GM19452 (cell line): ENCODE results near the gene MYH15.

Source experiments
- ATAC-seq: cut with Tn5 transposase; IDR thresholded peaks from one replicate; pipeline ENCODE4 v1.9.1; 2021; ENCODE audit not compliant: unreplicated experiment

Gene MYH15

GRCh38 chr3:108343491-108343890 lies 166.9 kb downstream of the MYH15 start:
- ATAC-seq = no peak

DNA sequence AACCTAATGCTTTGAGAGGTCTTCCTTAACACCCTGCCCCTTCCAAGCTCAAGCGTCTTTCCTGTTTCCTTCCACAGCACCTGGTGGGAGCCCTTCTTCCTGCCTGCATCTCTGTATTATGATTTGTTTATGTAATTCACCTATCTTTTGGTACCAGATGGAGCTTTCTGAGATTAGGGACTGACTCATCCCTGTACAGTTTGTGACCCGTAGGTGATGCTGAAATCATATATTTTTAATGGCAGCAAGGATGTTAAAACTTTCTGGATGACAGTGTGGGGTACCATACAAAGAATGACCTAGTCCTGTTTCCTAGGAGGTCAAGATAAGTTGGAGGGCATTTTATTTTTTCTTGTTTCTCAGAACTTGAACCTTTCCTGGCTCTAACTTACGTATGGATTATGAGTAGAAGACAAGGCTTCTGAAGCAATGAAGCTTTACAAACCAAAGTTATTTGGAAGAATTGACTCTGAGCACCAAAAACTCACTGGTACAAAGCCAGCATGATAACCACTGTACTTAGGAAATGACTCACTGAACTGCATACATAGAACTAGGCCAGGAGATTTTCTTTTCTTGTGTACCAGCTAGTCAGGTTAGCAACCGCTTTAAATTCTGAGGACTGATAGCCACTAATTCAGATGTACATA lies 167.4 kb downstream of the MYH15 start:
- ATAC-seq = peak; percentile 72

DNA sequence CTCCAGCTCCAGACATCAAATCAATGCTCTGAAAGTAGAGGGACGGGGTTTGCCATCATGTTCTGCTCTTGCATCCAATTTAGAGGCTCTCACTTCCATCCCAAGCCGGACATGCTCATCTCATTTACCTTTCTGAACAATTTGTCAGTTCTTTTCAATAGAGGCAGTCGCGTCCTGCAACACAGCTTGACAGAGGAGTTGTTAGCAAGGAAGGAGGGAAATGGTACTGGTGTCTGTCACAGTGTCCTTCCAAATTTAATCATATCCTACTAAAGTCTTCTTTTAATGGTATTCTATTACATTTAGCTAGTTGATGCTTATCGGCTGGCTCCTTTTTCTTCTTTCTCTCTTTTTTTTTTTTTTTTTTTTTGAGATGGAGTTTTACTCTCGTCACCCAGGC lies 168.5 kb downstream of the MYH15 start:
- ATAC-seq = no peak

DNA sequence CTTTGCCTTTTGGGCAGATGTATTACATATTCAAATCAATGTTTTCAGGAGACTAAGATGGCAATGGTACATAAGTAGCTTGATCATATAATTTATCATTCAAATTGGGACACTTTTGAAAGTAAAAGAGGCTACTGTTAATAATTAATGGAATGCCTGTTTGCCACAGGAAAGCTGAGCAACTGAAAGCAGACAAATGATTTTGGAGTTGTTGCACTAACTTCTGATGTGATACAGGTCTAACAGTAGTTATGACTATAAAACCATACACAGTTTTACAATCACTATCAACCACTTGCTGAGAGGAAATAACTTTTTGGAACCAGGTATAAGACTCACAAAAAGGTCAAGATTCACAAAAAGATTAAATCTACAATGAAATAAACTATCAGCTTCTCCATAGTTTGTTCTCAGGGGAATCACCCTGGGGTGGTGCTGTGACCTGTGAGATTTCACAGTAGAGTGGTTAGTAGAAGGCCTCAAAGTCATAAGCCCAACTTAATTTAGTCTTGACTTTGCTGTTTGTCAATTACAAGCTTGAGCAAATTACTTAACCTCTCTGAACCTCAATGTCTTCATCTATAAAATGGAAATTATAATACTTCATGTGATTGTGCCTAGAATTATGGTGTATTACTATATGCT lies 171.4 kb downstream of the MYH15 start:
- peak; percentile 46 for ATAC-seq

- ATAC-seq = no peak
These were observed 175.7 kb downstream of the MYH15 start for GRCh38 chr3:108334701-108335100.

DNA sequence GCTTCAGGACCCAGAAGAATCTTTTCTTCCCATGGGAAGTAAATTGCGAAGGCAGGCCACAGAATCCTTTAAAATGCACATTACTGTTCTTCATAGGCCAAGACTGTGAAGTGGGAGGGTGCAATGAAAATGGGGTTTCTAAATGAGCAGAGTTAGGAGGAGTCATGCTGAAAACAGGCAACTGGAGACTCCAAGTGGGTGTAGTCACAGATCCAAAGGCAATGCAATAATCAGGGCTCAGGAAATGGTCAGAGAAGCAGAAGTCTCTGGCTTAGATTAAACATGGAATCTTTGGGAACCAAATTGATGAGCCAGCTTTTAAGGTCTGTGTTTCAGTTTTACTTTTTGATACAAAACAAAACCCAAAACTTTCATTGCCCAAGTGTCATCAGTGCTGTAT lies 176.4 kb downstream of the MYH15 start:
- no peak for ATAC-seq

DNA sequence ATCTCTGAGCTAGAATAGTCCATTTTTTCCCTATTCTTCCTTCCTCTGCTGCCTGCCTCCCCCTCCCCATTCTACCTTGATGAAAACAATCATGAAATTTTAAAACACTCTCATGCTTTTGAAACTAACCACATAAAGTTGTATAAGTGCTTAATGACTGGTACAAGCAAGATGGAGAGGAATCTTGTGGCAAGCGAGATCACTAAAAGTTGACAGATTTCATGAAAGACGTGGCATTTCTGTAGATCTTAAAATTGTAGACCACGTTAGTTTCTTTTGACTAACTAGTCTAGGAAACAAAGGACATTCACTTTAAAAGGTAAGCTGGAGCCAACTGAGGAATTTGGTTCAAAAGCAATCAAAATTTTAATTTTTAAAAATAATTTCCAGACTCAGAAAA lies 178.6 kb downstream of the MYH15 start:
- no peak for ATAC-seq
